Calu3 (cell line): ENCODE results near the gene DCAF6. TPM values are rescaled to one million over a fixed set of nuclear protein-coding genes. Genes with fewer than 3 reads are reported as not detected.
A peak's percentile ranks its signal among the peaks of the same experiment; 100 is the strongest.

ENCODE experiments used
- BruUV-seq: library from RNA; stranded (reverse); fragments of 400-500 nt; replicated peaks from 2 replicates; lab custom pipeline; 2021; lab: Mats Ljungman, UMichigan
- CTCF ChIA-PET: fragments of 300-600 bp; sonication (Branson Sonifier 250); formaldehyde crosslinking; loops from one replicate; lab custom pipeline; 2022; ENCODE audit warnings: antibody characterized with exemption; lab: Charles Lee
- DNase-seq: peaks from one replicate; pipeline ENCODE4 v3.0.0; 2022
- H3K27ac Mint-ChIP-seq: one replicate; pipeline ENCODE4 v1.8.0; 2022; ENCODE audit warnings: mixed read lengths; ENCODE audit not compliant: unreplicated experiment
- H3K27me3 Mint-ChIP-seq: one replicate; pipeline ENCODE4 v1.8.0; 2022; ENCODE audit warnings: mixed read lengths; ENCODE audit not compliant: unreplicated experiment
- H3K36me3 Mint-ChIP-seq: one replicate; pipeline ENCODE4 v1.8.0; 2022; ENCODE audit warnings: mild to moderate bottlenecking, moderate library complexity, mixed read lengths; ENCODE audit not compliant: insufficient read depth, unreplicated experiment
- H3K4me1 Mint-ChIP-seq: one replicate; pipeline ENCODE4 v1.8.0; 2022; ENCODE audit warnings: mild to moderate bottlenecking, low read depth, mixed read lengths; ENCODE audit not compliant: unreplicated experiment
- H3K4me3 Mint-ChIP-seq: one replicate; pipeline ENCODE4 v1.8.0; 2022; ENCODE audit warnings: mild to moderate bottlenecking, low read depth, moderate library complexity, mixed read lengths; ENCODE audit not compliant: unreplicated experiment
- H3K9me3 Mint-ChIP-seq: one replicate; pipeline ENCODE4 v1.8.0; 2022; ENCODE audit warnings: low read depth, mixed read lengths; ENCODE audit not compliant: unreplicated experiment
- intact Hi-C: fragments of 100-400 bp; cut with micrococcal nuclease; formaldehyde crosslinking; loops from one replicate; pipeline ENCODE4 v1.10.0; 2022; ENCODE audit not compliant: unreplicated experiment
- total RNA-seq: library from RNA; stranded (reverse); gene quantifications from 2 replicates; pipeline ENCODE4 v1.2.3, GENCODE V29; 2022
- TF ChIP-seq, protein P1 (sequence below): fragments of 200-600 bp; IDR thresholded peaks from one replicate; pipeline ENCODE4 v1.8.0; 2022; ENCODE audit warnings: antibody characterized with exemption; ENCODE audit not compliant: unreplicated experiment

DCAF6 gene
- total RNA-seq, 1 experiment from 2014 or later: 64.0 TPM

DNA sequence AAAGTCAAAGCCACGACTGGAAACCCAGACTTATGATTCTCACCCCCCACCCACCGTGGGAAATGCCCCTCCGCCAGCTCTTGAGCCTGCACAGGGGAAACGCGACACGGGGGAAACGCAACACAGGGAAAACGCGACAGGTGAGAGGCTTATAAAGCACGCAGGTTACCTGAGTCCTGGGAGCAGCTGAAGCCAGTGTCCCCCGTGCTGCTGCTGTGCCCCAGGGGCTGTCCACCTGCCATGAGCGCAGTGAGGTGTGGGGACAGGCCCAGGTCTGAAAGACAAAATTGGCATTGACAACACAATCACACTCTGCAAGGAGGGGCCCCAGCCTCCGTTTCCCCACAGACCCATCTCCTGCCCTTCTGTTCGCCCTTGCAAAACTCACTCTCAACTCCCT lies 153.9 kb downstream of the DCAF6 start:
- BruUV-seq: no TSS peak
- Mint-ChIP-seq H3K27ac (no peak overlapping the region), H3K27me3 (no peaks in the 10 kb centered on the region), H3K4me3 (no peak overlapping the region), H3K36me3 (no peaks in the 10 kb centered on the region), H3K9me3 (no peaks in the 10 kb centered on the region), H3K4me1 (no peaks in the 10 kb centered on the region)
- CTCF ChIA-PET: no interaction called here
- intact Hi-C loops: loop anchor here (5.0 kb wide), 1 partner anchor 232 kb away; no protein-coding TSS in a partner anchor
- no peak for DNase-seq
- TF ChIP-seq, protein P1, sequence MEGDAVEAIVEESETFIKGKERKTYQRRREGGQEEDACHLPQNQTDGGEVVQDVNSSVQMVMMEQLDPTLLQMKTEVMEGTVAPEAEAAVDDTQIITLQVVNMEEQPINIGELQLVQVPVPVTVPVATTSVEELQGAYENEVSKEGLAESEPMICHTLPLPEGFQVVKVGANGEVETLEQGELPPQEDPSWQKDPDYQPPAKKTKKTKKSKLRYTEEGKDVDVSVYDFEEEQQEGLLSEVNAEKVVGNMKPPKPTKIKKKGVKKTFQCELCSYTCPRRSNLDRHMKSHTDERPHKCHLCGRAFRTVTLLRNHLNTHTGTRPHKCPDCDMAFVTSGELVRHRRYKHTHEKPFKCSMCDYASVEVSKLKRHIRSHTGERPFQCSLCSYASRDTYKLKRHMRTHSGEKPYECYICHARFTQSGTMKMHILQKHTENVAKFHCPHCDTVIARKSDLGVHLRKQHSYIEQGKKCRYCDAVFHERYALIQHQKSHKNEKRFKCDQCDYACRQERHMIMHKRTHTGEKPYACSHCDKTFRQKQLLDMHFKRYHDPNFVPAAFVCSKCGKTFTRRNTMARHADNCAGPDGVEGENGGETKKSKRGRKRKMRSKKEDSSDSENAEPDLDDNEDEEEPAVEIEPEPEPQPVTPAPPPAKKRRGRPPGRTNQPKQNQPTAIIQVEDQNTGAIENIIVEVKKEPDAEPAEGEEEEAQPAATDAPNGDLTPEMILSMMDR: no peak

GRCh38 chr1:168091063-168091462 lies 154.6 kb downstream of the DCAF6 start:
- Mint-ChIP-seq H3K9me3 (no peaks in the 10 kb centered on the region), H3K27me3 (no peaks in the 10 kb centered on the region), H3K4me1 (no peaks in the 10 kb centered on the region), H3K4me3 (no peak overlapping the region), H3K36me3 (no peaks in the 10 kb centered on the region), H3K27ac (no peak overlapping the region)
- CTCF ChIA-PET: no interaction called here
- no TSS peak for BruUV-seq
- TF ChIP-seq, protein P1: no peak
- DNase-seq: no peak
- intact Hi-C loops: loop anchor here (5.0 kb wide), 1 partner anchor 231 kb away; no protein-coding TSS in a partner anchor

DNA sequence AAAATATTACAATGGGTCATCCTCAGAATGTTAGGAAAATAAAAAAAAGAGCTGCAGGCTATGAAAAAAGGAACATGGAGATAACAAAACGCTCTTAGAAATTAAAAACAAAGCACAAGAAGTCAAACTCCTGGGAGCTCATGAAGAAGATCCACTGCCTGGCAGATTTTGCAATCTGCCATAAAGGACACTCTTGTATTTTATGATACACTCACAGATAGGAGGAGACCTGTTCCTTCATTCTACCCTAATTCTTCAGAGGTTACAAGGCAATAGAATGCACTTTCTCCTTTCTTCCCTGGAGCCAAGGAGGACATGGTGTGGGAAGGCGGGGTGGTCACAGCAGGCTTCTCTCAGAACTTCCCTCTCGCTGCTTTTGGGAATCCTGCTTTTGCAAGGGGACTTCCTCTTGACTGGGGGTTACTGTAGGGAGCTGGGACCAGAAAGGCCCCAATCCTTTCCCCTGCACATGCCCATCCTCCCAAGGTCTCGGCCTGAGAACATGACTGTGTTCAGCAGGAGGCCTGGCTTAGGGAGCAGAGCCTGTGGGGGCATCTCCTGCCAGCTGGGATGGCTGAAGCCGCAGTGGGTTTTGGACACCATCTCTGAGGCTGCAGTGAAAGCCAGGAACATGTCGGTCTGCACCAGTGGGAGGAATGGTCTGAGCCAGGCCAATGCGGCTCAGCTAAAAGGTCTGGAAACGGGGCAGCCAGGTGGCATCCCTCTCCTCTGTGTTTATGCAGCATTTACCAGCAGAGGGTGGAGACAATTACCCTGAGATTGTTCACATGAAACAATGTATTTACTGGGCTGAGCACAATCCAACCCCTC lies 155.5 kb downstream of the DCAF6 start:
- intact Hi-C loops: loop anchor here (5.0 kb wide), 1 partner anchor 230 kb away; no protein-coding TSS in a partner anchor
- no peaks in the 10 kb centered on the region for H3K9me3 Mint-ChIP-seq
- CTCF ChIA-PET: interaction anchor here (0.6 to 2.3 kb wide), 2 partner anchors 10 to 601 kb away, joined by 3 to 7 read pairs; no protein-coding TSS in a partner anchor

GRCh38 chr1:168092566-168093355 lies 156.3 kb downstream of the DCAF6 start:
- no TSS peak for BruUV-seq
- no peaks in the 10 kb centered on the region for H3K36me3 Mint-ChIP-seq
- H3K4me1 Mint-ChIP-seq: no peaks in the 10 kb centered on the region
- intact Hi-C loops: loop anchor here (5.0 kb wide), 1 partner anchor 230 kb away; no protein-coding TSS in a partner anchor
- no peaks in the 10 kb centered on the region for H3K27me3 Mint-ChIP-seq
- no peaks in the 10 kb centered on the region for H3K9me3 Mint-ChIP-seq
- CTCF ChIA-PET: interaction anchor here (2.3 kb wide), 1 partner anchor 11 kb away, joined by 7 read pairs; no protein-coding TSS in a partner anchor
- no peak overlapping the region for H3K27ac Mint-ChIP-seq
- no peak overlapping the region for H3K4me3 Mint-ChIP-seq
- peak; percentile 37 for DNase-seq
- TF ChIP-seq, protein P1: peak; percentile 42

More for the DNA sequence above, 155.5 kb downstream of the DCAF6 start:
- Mint-ChIP-seq H3K4me1 (no peaks in the 10 kb centered on the region), H3K27me3 (no peaks in the 10 kb centered on the region), H3K4me3 (no peak overlapping the region), H3K27ac (no peak overlapping the region), H3K36me3 (no peaks in the 10 kb centered on the region)
- TF ChIP-seq, protein P1: no peak
- BruUV-seq: no TSS peak
- DNase-seq: no peak
